CD14-positive monocyte (primary cell): ENCODE measurements around the gene GCA. TPM values are rescaled to one million over a fixed set of nuclear protein-coding genes. Genes with fewer than 3 reads are reported as not detected.
A peak's percentile ranks its signal among the peaks of the same experiment; 100 is the strongest.

Experiments
- DNase-seq, 3 donors: peaks; one replicate each; pipeline ENCODE4 v3.0.0-alpha.2; 2011 to 2022
- H2AFZ ChIP-seq: 2 replicates; pipeline ENCODE4 v1.6.0; 2012; ENCODE audit warnings: mild to moderate bottlenecking, low read depth, low read length, inconsistent platforms; ENCODE audit not compliant: insufficient read depth, poor library complexity, severe bottlenecking
- H3K27ac ChIP-seq, 2 donors: 1 replicate in 1 of 2; 2 replicates in 1 of 2; pipeline ENCODE4 v1.5.1; 2012 to 2013; ENCODE audit warnings: low read length in 2 of 2, control low read depth in 1 of 2, inconsistent platforms in 1 of 2, low read depth in 1 of 2, mild to moderate bottlenecking in 1 of 2
- H3K27me3 ChIP-seq, 2 donors: one replicate each; pipeline versions ENCODE4 v1.6.0 to v1.6.1; 2011 to 2013; ENCODE audit warnings: low read length in 2 of 2; ENCODE audit not compliant: control insufficient read depth in 2 of 2, insufficient read depth in 2 of 2
- H3K36me3 ChIP-seq, 2 donors: replicated peaks in 1 of 2; 1 replicate in 1 of 2; 2 replicates in 1 of 2; pipeline versions ENCODE4 v1.5.1 to v1.6.1; 2012 to 2013; ENCODE audit warnings: low read length in 2 of 2, control low read depth in 1 of 2, inconsistent platforms in 1 of 2, mild to moderate bottlenecking in 1 of 2; ENCODE audit not compliant: insufficient read depth in 2 of 2, control insufficient read depth in 1 of 2
- H3K4me1 ChIP-seq, 2 donors: 1 replicate in 1 of 2; 2 replicates in 1 of 2; pipeline versions ENCODE4 v1.5.1 to v1.6.1; 2012 to 2013; ENCODE audit warnings: low read length in 2 of 2, control low read depth in 1 of 2, inconsistent platforms in 1 of 2, mild to moderate bottlenecking in 1 of 2, moderate library complexity in 1 of 2; ENCODE audit not compliant: insufficient read depth in 2 of 2, control insufficient read depth in 1 of 2
- H3K4me2 ChIP-seq: replicated peaks from 2 replicates; pipeline ENCODE3; 2012; ENCODE audit warnings: low read length, moderate library complexity, mild to moderate bottlenecking; ENCODE audit not compliant: poor library complexity, severe bottlenecking; ENCODE audit errors: extremely low read depth
- H3K4me3 ChIP-seq, 3 experiments: fragments of 200-600 bp in 1 of 3; sonication (generic) in 1 of 3; replicated peaks in 1 of 3; 1 replicate in 2 of 3; 2 replicates in 1 of 3; pipeline ENCODE4 v1.5.1; 2011 to 2013; ENCODE audit warnings: low read length in 3 of 3, mild to moderate bottlenecking in 3 of 3, control low read depth in 2 of 3, low read depth in 2 of 3, inconsistent platforms in 1 of 3, moderate library complexity in 1 of 3
- H3K79me2 ChIP-seq: 2 replicates; pipeline ENCODE4 v1.6.0; 2012; ENCODE audit warnings: mild to moderate bottlenecking, control low read depth, inconsistent platforms, low read length, moderate library complexity; ENCODE audit not compliant: insufficient read depth
- H3K9ac ChIP-seq: 2 replicates; pipeline ENCODE4 v1.6.0; 2017; ENCODE audit warnings: low read length, mild to moderate bottlenecking; ENCODE audit not compliant: insufficient read depth, poor library complexity, severe bottlenecking
- H3K9me3 ChIP-seq, 2 donors: replicated peaks in 1 of 2; 1 replicate in 1 of 2; 2 replicates in 1 of 2; pipeline versions ENCODE4 v1.5.1 to v1.6.1; 2012 to 2013; ENCODE audit warnings: low read length in 2 of 2, control low read depth in 1 of 2; ENCODE audit not compliant: control insufficient read depth in 1 of 2, insufficient read depth in 1 of 2
- H4K20me1 ChIP-seq: 2 replicates; pipeline ENCODE4 v1.6.0; 2012; ENCODE audit warnings: mild to moderate bottlenecking, low read length, control low read depth, moderate library complexity; ENCODE audit not compliant: insufficient read depth
- H3K27ac Mint-ChIP-seq, 7 donors: one replicate each; pipeline ENCODE4 v1.8.0; 2020; ENCODE audit warnings: mild to moderate bottlenecking in 7 of 7, mixed read lengths in 7 of 7, moderate library complexity in 6 of 7, inconsistent platforms in 2 of 7
- H3K27me3 Mint-ChIP-seq, 3 donors: one replicate each; pipeline ENCODE4 v1.8.0; 2021 to 2022; ENCODE audit warnings: low read depth in 3 of 3, mild to moderate bottlenecking in 3 of 3, mixed read lengths in 3 of 3, moderate library complexity in 3 of 3, inconsistent platforms in 1 of 3
- H3K36me3 Mint-ChIP-seq, 2 donors: one replicate each; pipeline ENCODE4 v1.8.0; 2020; ENCODE audit warnings: mixed read lengths in 2 of 2, inconsistent platforms in 1 of 2, mild to moderate bottlenecking in 1 of 2
- H3K4me1 Mint-ChIP-seq: one replicate; pipeline ENCODE4 v1.8.0; 2020; ENCODE audit warnings: mild to moderate bottlenecking, mixed read lengths
- H3K4me3 Mint-ChIP-seq, 2 donors: one replicate each; pipeline ENCODE4 v1.8.0; 2020; ENCODE audit warnings: mild to moderate bottlenecking in 2 of 2, mixed read lengths in 2 of 2, moderate library complexity in 1 of 2
- H3K9me3 Mint-ChIP-seq, 7 donors: one replicate each; pipeline ENCODE4 v1.8.0; 2020 to 2022; ENCODE audit warnings: mixed read lengths in 7 of 7, mild to moderate bottlenecking in 6 of 7, moderate library complexity in 6 of 7, inconsistent platforms in 2 of 7
- CTCF ChIP-seq: fragments of 200-600 bp; IDR thresholded peaks from one replicate; pipeline ENCODE4 v1.8.0; 2022; ENCODE audit warnings: antibody characterized with exemption, mild to moderate bottlenecking
- WGBS: methylation state at CpG from one replicate; pipeline ENCODE4 v1.1.5; 2013; ENCODE audit warnings: missing lambda C conversion rate; ENCODE audit not compliant: insufficient coverage; 5-methylcytosine and 5-hydroxymethylcytosine counted together
- intact Hi-C, 2 donors: fragments of 100-400 bp; cut with micrococcal nuclease; formaldehyde crosslinking; loops; one replicate each; pipeline versions ENCODE4 v1.15.0 to v1.15.1; 2023
- polyA plus RNA-seq, 3 donors: library from polyadenylated mRNA; depleted of rRNA in 1 of 3; unstranded in 2 of 3; stranded (reverse) in 1 of 3; fragments of 300-500 nt in 2 of 3; fragments of >200 nt in 1 of 3; fragmentation: Illumina TruSeq in 2 of 3; gene quantifications; 1 replicate in 2 of 3; 2 replicates in 1 of 3; pipeline ENCODE4 v1.2.3, GENCODE V29; 2012 to 2021

The GCA gene
- polyA plus RNA-seq, 3 donors = 129 to 441 (median 400) TPM

- H3K36me3 Mint-ChIP-seq = peaks cover 9 to 12% of the 10 kb centered on the region in 2 donors
- peaks cover 12 to 44% of the 10 kb centered on the region in 2 donors for H3K36me3 ChIP-seq
- H3K79me2 ChIP-seq = no peaks in the 10 kb centered on the region
- H2AFZ ChIP-seq = no peak overlapping the region
- peak overlapping the region in 1 of 2 donors; percentile 17 for H3K4me3 Mint-ChIP-seq
- no peak overlapping the region for H3K4me3 ChIP-seq
- H3K4me2 ChIP-seq = no peak overlapping the region
- 31% methylated on average over 5 of the region's 5 CpGs for WGBS
- H3K4me1 ChIP-seq = peaks cover 3 to 4% of the 10 kb centered on the region in 2 donors
- peaks cover 16% of the 10 kb centered on the region for H4K20me1 ChIP-seq
- H3K9me3 ChIP-seq = no peaks in the 10 kb centered on the region
- H3K27ac ChIP-seq = no peak overlapping the region
- peak; percentile 96 for TF ChIP-seq CTCF
- H3K27me3 ChIP-seq = no peaks in the 10 kb centered on the region
- no peaks in the 10 kb centered on the region for H3K27me3 Mint-ChIP-seq
- peak; percentile 61 to 72 (median 68) for DNase-seq
- no peak overlapping the region for H3K9ac ChIP-seq
- peak overlapping the region in 1 of 7 donors; percentile 35 for H3K27ac Mint-ChIP-seq
- intact Hi-C loops = loop anchor here (2.0 kb wide), 1 partner anchor 77 kb away; no protein-coding TSS in a partner anchor
- no peaks in the 10 kb centered on the region for H3K9me3 Mint-ChIP-seq
- peaks cover 13% of the 10 kb centered on the region for H3K4me1 Mint-ChIP-seq
Observed at GRCh38 chr2:162297925-162298552, 45.9 kb upstream of the GCA start.

GRCh38 chr2:162298669-162299335 is 45.1 kb upstream of the GCA start:
- Histone ChIP-seq H2AFZ (no peak overlapping the region), H3K4me2 (no peak overlapping the region), H3K9ac (no peak overlapping the region), H3K27ac (no peak overlapping the region), H3K27me3 (no peaks in the 10 kb centered on the region), H3K4me1 (peaks cover 3 to 4% of the 10 kb centered on the region in 2 donors), H3K4me3 (no peak overlapping the region), H3K79me2 (no peaks in the 10 kb centered on the region), H4K20me1 (peaks cover 16% of the 10 kb centered on the region), H3K36me3 (peaks cover 16 to 47% of the 10 kb centered on the region in 2 donors), H3K9me3 (no peaks in the 10 kb centered on the region)
- H3K27me3 Mint-ChIP-seq = no peaks in the 10 kb centered on the region
- peaks cover 13% of the 10 kb centered on the region for H3K4me1 Mint-ChIP-seq
- no peak for TF ChIP-seq CTCF
- H3K9me3 Mint-ChIP-seq = no peaks in the 10 kb centered on the region
- no peak overlapping the region for H3K27ac Mint-ChIP-seq
- WGBS = 88% methylated on average over 8 of the region's 9 CpGs
- intact Hi-C loops = loop anchor here in 1 of 2 donors (2.0 kb wide), 1 partner anchor 78 kb away; no protein-coding TSS in a partner anchor
- H3K36me3 Mint-ChIP-seq = peaks cover 12 to 20% of the 10 kb centered on the region in 2 donors
- no peak for DNase-seq
- no peak overlapping the region for H3K4me3 Mint-ChIP-seq
